Activated CD8-positive, alpha-beta memory T cell treated with anti-CD3 and anti-CD28 coated beads, Interleukin-2, amount 10 ng/mL, durations not matched to agents 7 days and 5 days (primary cell): Measurements from ENCODE around the gene HNRNPH3. TPM values are rescaled to one million over a fixed set of nuclear protein-coding genes. Genes with fewer than 3 reads are reported as not detected.
"Not testable (repeated sequence)": the region's sequence is repeated elsewhere in the genome, so short reads cannot be mapped to it uniquely, and the experiment has no call there.

Source experiments
- ATAC-seq: fragments of 150-1000 bp; cut with Tn5 transposase; one replicate; pipeline ENCODE4 v1.10.0; 2021; ENCODE audit warnings: moderate library complexity
- CTCF ChIA-PET: fragments of 350-600 bp; sonication (Branson Sonifier 250); formaldehyde crosslinking; loops from one replicate; lab custom pipeline; 2021; ENCODE audit warnings: antibody characterized with exemption; lab: Charles Lee
- DNase-seq: peaks from one replicate; pipeline ENCODE4 v3.0.0-alpha.2; 2020
- H3K27ac Mint-ChIP-seq: one replicate; pipeline ENCODE4 v1.8.0; 2021; ENCODE audit warnings: mild to moderate bottlenecking, mixed read lengths
- H3K27me3 Mint-ChIP-seq: one replicate; pipeline ENCODE4 v1.8.0; 2021; ENCODE audit warnings: mixed read lengths
- H3K36me3 Mint-ChIP-seq: one replicate; pipeline ENCODE4 v1.8.0; 2021; ENCODE audit warnings: mild to moderate bottlenecking, mixed read lengths
- H3K4me1 Mint-ChIP-seq: one replicate; pipeline ENCODE4 v1.8.0; 2021; ENCODE audit warnings: mixed read lengths
- H3K4me3 Mint-ChIP-seq: one replicate; pipeline ENCODE4 v1.8.0; 2021; ENCODE audit warnings: mild to moderate bottlenecking, moderate library complexity, mixed read lengths
- H3K9me3 Mint-ChIP-seq: one replicate; pipeline ENCODE4 v1.8.0; 2022; ENCODE audit warnings: low read depth, mixed read lengths
- total RNA-seq, 2 experiments: library from RNA; stranded (reverse); gene quantifications; one replicate each; pipeline ENCODE4 v1.2.3, GENCODE V29; 2021

The HNRNPH3 gene
- total RNA-seq, 2 experiments from 2014 or later = 124 to 129 TPM

DNA sequence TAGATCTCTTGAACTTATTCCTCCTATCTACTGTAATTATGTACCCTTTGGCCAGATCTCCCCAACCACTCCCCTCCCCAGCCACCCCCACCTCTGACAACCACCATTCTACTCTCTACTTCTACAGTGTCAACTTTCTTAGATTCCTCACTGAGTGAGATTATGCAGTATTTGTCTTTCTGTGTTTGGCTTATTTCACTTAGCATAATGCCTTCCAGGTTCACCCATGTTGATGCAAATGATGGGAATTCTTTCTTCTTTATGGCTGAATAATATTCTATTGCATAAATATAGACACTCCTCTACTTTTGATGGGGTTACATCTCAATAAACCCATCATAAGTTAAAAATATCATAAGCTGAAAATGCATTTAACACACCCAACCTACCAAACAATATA, 21.3 kb upstream of the HNRNPH3 start:
- DNase-seq (no peak), ATAC-seq (no peak)
- peaks cover 3% of the 10 kb centered on the region for H3K36me3 Mint-ChIP-seq
- H3K4me3 Mint-ChIP-seq = no peak overlapping the region
- H3K9me3 Mint-ChIP-seq = no peaks in the 10 kb centered on the region
- no peak overlapping the region for H3K27ac Mint-ChIP-seq
- peaks cover 7% of the 10 kb centered on the region for H3K4me1 Mint-ChIP-seq
- CTCF ChIA-PET = no interaction called here
- H3K27me3 Mint-ChIP-seq = no peaks in the 10 kb centered on the region

DNA sequence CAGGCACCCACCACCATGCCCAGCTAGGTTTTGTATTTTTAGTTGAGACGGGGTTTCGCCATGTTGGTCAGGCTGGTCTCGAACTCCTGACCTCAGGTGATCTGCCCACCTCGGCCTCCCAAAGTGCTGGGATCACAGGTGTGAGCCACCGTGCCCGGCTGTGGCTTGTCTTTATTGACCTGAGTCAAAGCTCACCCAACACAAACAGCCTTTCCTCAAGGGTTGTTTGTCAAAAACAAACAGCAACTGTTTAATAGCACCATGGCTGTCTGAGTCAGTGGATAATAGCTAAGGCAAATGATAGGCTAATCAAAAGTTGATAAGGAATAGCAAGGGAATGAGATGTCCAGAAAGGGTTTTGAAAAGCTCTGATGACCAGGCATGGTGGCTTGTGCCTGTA, 16.9 kb upstream of the HNRNPH3 start:
- Mint-ChIP-seq H3K9me3 (peaks cover 14% of the 10 kb centered on the region), H3K36me3 (peaks cover 15% of the 10 kb centered on the region)
- not testable (repeated sequence) for ATAC-seq, DNase-seq, H3K4me3 Mint-ChIP-seq, H3K27ac Mint-ChIP-seq, H3K4me1 Mint-ChIP-seq, H3K27me3 Mint-ChIP-seq
- CTCF ChIA-PET = interaction anchor here (1.0 to 3.8 kb wide), 5 partner anchors 12 to 526 kb away, joined by 3 to 19 read pairs (median 7); partner anchors contain the start of genes HNRNPH3 and PBLD

GRCh38 chr10:68315582-68315981, 16.3 kb upstream of the HNRNPH3 start:
- Mint-ChIP-seq H3K4me1 (peaks cover 9% of the 10 kb centered on the region), H3K4me3 (no peak overlapping the region)
- CTCF ChIA-PET = interaction anchor here (1.6 to 3.8 kb wide), 4 partner anchors 13 to 103 kb away, joined by 3 to 19 read pairs (median 8); partner anchors contain the start of genes HNRNPH3 and PBLD

GRCh38 chr10:68318331-68319059, 13.4 kb upstream of the HNRNPH3 start:
- ATAC-seq = no peak
- Mint-ChIP-seq H3K9me3 (peaks cover 14% of the 10 kb centered on the region), H3K27ac (no peak overlapping the region), H3K4me1 (peaks cover 9% of the 10 kb centered on the region), H3K4me3 (no peak overlapping the region), H3K36me3 (peaks cover 15% of the 10 kb centered on the region), H3K27me3 (no peaks in the 10 kb centered on the region)
- no peak for DNase-seq
- CTCF ChIA-PET = interaction anchor here (1.0 kb wide), 2 partner anchors 15 to 16 kb away, joined by 3 read pairs; no protein-coding TSS in a partner anchor

More at GRCh38 chr10:68315582-68315981, 16.3 kb upstream of the HNRNPH3 start:
- ATAC-seq (no peak), DNase-seq (no peak)
- no peaks in the 10 kb centered on the region for H3K27me3 Mint-ChIP-seq
- peaks cover 15% of the 10 kb centered on the region for H3K36me3 Mint-ChIP-seq
- no peak overlapping the region for H3K27ac Mint-ChIP-seq
- peaks cover 14% of the 10 kb centered on the region for H3K9me3 Mint-ChIP-seq

DNA sequence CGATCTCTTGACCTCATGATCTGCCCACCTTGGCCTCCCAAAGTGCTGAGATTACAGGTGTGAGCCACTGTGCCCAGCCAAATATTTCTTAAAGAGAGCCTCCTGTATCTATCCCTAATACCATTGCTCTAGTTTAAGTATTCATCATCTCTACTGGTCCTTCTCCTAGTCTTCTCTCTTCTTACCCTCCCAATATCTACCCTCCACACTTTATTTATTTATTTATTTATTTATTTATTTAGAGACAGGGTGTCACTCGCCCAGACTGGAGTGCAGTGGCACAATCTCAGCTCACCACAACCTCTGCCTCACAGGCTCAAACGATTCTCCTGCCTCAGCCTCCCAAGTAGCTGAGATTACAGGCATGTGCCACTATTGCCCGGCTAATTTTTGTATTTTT, 7.5 kb upstream of the HNRNPH3 start:
- H3K27ac Mint-ChIP-seq, H3K27me3 Mint-ChIP-seq, H3K36me3 Mint-ChIP-seq, DNase-seq, CTCF ChIA-PET, H3K4me1 Mint-ChIP-seq, ATAC-seq, H3K9me3 Mint-ChIP-seq, H3K4me3 Mint-ChIP-seq: not testable (repeated sequence)

DNA sequence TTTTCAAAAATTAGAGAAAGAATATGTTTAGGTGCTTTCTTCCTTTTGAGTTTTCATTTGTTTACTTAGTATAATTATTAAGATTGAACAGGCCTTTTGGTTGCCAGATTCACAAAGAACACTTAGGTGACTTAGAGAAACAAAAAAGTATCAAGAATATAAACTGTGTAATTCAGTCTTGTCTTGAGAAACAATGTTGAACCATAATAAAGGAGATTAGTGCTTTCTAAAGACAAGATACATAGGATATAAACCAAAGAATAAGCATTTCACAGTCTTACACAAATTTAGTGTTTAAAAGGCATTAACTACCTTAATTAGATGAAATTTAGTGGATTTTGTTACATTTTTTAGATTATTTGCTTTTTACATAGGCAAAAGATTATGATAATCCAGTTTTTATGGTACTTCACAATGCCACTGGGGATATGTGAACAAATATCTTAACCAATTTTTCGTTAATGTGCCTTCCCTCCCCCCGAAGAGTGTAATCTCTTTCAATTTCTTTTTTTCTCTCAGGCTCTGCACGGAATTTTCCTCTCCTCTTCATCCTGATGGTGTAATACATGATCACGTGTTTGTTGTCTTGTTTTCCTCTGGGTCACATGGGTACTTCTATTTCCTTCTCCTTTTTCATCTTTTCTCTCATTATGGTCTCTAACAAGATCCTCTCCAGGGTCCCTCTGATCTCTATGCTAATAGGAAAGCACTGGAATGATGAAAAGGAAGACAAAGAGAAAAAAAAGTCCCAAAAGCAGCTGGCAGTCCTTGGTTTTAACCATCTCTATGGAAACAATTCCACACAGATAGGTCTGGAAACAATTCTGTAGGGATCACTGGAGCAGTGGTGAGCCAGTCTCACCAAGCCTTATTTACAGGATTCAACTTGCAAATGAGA, 3.7 kb upstream of the HNRNPH3 start:
- CTCF ChIA-PET = no interaction called here
- Mint-ChIP-seq H3K9me3 (no peaks in the 10 kb centered on the region), H3K4me3 (no peak overlapping the region), H3K4me1 (peaks cover 16% of the 10 kb centered on the region), H3K27ac (no peak overlapping the region), H3K36me3 (peaks cover 9% of the 10 kb centered on the region), H3K27me3 (no peaks in the 10 kb centered on the region)
- ATAC-seq = no peak
- DNase-seq = no peak

GRCh38 chr10:68329506-68329861, 2.4 kb upstream of the HNRNPH3 start:
- H3K27ac Mint-ChIP-seq = no peak overlapping the region
- H3K27me3 Mint-ChIP-seq = no peaks in the 10 kb centered on the region
- H3K36me3 Mint-ChIP-seq = peaks cover 19% of the 10 kb centered on the region
- no peaks in the 10 kb centered on the region for H3K9me3 Mint-ChIP-seq
- CTCF ChIA-PET = interaction anchor here (1.0 to 2.0 kb wide), 2 partner anchors 15 to 27 kb away, joined by 3 to 8 read pairs; no protein-coding TSS in a partner anchor
- DNase-seq (no peak), ATAC-seq (no peak)
- peaks cover 17% of the 10 kb centered on the region for H3K4me1 Mint-ChIP-seq
- no peak overlapping the region for H3K4me3 Mint-ChIP-seq

GRCh38 chr10:68330852-68331454, 911 bp upstream of the HNRNPH3 start:
- peak overlapping the region; percentile 100 for H3K27ac Mint-ChIP-seq
- H3K4me1 Mint-ChIP-seq = peaks cover 28% of the 10 kb centered on the region
- DNase-seq = no peak
- no peak for ATAC-seq
- peak overlapping the region; percentile 99 for H3K4me3 Mint-ChIP-seq
- no peaks in the 10 kb centered on the region for H3K9me3 Mint-ChIP-seq
- no peaks in the 10 kb centered on the region for H3K27me3 Mint-ChIP-seq
- H3K36me3 Mint-ChIP-seq = peaks cover 30% of the 10 kb centered on the region
- CTCF ChIA-PET = interaction anchor here (1.4 to 5.4 kb wide), 4 partner anchors 16 to 118 kb away, joined by 3 to 31 read pairs (median 8); no protein-coding TSS in a partner anchor

- peaks cover 36% of the 10 kb centered on the region for H3K36me3 Mint-ChIP-seq
- no peaks in the 10 kb centered on the region for H3K9me3 Mint-ChIP-seq
- no peaks in the 10 kb centered on the region for H3K27me3 Mint-ChIP-seq
- peak within 1 kb of the TSS; percentile 100 for H3K27ac Mint-ChIP-seq
- peak; percentile 26 for ATAC-seq
- peak within 1 kb of the TSS; percentile 99 for H3K4me3 Mint-ChIP-seq
- peaks cover 41% of the 10 kb centered on the region for H3K4me1 Mint-ChIP-seq
- DNase-seq = peak; percentile 74
- CTCF ChIA-PET = interaction anchor here (0.7 to 5.4 kb wide), 8 partner anchors 13 to 477 kb away, joined by 3 to 31 read pairs (median 4); partner anchors contain the start of gene RUFY2
Measured at GRCh38 chr10:68332259-68333057, 594 bp downstream of the HNRNPH3 start, which contains the start of gene PBLD. PBLD (minus strand) TSS chr10:68332928; CDS start chr10:68306844, 26,084 bp downstream.

DNA sequence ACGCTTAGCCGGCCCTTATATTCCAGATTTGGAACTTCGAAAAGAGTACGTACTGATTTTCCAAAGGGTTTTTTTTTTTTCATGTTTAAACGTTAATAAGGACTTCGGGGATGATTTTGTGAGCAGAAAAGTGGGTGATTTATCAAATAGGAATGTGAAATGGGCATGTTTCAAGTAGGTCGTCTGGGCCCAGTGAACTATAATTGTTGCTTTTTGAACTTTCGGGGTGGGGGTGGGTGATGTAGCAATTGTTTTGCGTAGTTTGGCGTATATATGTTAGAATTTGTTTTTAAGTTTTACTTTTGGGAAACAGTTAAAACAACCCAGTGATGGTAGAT, 1.2 kb downstream of the HNRNPH3 start:
- Mint-ChIP-seq H3K27ac (peak overlapping the region; percentile 100), H3K27me3 (no peaks in the 10 kb centered on the region), H3K9me3 (no peaks in the 10 kb centered on the region), H3K4me3 (peak overlapping the region; percentile 99), H3K36me3 (peaks cover 40% of the 10 kb centered on the region), H3K4me1 (peaks cover 45% of the 10 kb centered on the region)
- ATAC-seq (no peak), DNase-seq (no peak)
- CTCF ChIA-PET = interaction anchor here (0.7 to 5.4 kb wide), 6 partner anchors 12 to 478 kb away, joined by 3 to 31 read pairs (median 7); partner anchors contain the start of gene RUFY2

- H3K27me3 Mint-ChIP-seq = no peaks in the 10 kb centered on the region
- CTCF ChIA-PET = interaction anchor here (1.4 to 5.4 kb wide), 4 partner anchors 12 to 121 kb away, joined by 4 to 31 read pairs (median 9); partner anchors contain the start of gene RUFY2
- H3K9me3 Mint-ChIP-seq = no peaks in the 10 kb centered on the region
- ATAC-seq (no peak), DNase-seq (no peak)
- peak overlapping the region; percentile 100 for H3K27ac Mint-ChIP-seq
- H3K4me1 Mint-ChIP-seq = peaks cover 48% of the 10 kb centered on the region
- H3K4me3 Mint-ChIP-seq = peak overlapping the region; percentile 99
- peaks cover 44% of the 10 kb centered on the region for H3K36me3 Mint-ChIP-seq
Measured at GRCh38 chr10:68333440-68334431, 1.9 kb downstream of the HNRNPH3 start.
